HL-60/S4 treated with phorbol 12-myristate 13-acetate at 8.2 ng/mL for 4 days and 3 days (cell line): ENCODE data around the gene CD1D.
"Not testable (repeated sequence)": the region's sequence is repeated elsewhere in the genome, so short reads cannot be mapped to it uniquely, and the experiment has no call there.

Experiments
- in situ Hi-C: fragments of 300-500 bp; cut with MboI; formaldehyde crosslinking; loops from 2 replicates; pipeline ENCODE4 v1.15.0; 2022; ENCODE audit warnings: low sequenced_read_pairs

CD1D gene

DNA sequence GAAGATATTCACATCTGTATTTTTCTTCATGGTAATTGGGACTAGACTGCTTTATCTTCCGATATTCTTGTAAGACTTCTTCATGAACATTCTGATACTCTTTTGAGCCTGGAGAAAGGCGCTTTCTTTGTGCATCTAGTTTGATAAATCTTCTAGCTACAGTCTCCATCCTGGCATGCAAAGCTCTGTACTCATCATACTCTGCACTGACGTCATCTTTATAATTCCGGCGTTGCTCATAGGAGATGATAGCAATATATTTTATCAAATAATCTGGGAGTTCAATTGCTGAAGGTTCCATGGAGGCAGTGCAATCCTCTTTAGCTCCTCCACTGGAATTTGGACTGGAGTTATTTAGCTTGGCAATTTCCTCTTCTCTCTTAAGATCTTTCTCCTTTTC is 4.8 kb upstream of the CD1D start:
- in situ Hi-C loops: not testable (repeated sequence)

- in situ Hi-C loops: no loop called here
These were observed 4.3 kb upstream of the CD1D start for GRCh38 chr1:158176399-158176798.

DNA sequence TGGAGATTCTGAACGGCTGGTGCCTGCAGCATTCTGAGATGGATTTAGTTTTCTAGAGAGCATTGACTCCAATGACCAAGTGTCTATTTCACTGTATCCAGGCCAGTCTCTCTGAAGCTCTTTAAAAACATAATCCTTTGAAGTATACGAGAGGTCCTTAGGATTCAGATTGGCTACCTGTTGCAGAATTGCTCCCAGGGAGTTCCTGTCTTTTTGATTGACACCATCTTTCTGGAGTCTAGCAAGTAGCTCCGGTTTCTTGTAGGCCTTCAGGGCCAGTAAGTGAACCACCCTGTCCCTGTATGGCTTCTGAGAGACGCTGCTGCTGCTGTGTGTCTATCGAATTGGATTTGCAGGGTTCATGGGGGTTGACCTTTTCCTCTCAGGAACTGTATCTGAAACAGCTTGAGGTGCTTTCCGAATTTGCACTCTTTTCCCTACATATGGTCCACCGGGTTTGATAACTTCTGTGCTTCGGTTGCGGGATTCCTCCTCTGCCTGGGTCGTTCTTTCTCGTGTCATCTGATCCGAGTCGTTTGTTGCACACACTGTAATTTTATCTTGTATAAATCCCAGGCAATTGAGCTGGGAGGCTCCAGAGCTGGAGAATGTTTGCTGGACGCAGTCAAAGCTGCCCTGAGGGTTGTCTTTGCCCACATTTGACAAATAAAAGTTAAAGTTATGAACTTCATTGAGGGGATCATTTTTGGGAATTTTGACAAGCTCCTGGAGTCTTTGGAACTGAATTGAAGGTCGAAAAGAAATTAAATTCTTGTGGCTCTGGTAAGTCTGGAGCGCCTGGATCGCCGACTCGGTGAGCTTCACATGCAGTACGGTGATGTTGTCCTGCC is 3.6 kb upstream of the CD1D start:
- in situ Hi-C loops: not testable (repeated sequence)

DNA sequence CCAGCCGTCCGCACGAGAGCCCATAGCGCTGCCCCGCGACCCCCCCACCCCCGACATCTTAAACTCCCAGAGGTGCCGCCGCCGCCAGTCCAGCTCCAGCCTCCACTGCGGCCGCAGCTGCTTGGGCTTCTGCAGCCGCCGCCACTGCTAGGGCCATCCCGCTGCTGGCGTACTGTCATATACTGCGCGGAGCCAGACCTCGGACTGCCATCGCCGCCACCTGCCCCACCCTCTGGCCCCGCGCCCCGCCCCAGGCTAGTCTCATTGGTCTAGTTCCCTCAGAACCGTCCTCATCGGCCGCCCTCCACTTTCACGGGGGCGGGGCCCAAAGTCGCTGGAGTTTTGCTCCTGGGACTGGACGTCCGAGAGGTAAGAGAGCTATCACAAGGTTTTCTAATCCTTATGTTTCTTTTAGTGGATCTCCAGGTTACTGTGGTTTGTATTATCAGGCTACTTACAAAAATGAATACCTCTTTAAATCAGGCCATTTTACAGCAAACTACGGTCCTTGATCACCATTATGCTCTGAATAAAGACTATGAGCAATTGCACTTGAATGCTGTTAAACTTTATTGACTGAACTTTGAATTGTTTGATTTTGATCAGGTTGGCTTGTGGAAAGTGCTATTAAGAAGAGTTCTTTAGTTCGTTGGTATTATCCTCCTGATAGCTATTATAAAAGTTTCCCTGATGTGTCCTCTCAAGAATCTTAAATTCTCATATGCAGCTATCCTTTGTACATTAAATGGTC is 2.8 kb upstream of the CD1D start:
- in situ Hi-C loops: no loop called here

GRCh38 chr1:158179301-158180041 is 1.2 kb upstream of the CD1D start:
- in situ Hi-C loops: no loop called here

DNA sequence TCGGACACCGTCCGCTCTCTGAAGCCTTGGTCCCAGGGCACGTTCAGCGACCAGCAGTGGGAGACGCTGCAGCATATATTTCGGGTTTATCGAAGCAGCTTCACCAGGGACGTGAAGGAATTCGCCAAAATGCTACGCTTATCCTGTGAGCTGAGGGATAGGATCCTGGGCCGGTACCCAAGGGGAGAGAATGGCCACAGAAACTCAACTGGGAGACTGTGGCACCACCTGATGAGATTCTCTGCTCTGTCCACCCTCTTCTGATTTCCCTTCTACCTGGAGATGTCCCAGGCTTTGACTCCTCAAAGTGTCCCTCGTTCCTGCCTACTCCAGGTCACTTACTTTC is 855 bp downstream of the CD1D start:
- in situ Hi-C loops: no loop called here

DNA sequence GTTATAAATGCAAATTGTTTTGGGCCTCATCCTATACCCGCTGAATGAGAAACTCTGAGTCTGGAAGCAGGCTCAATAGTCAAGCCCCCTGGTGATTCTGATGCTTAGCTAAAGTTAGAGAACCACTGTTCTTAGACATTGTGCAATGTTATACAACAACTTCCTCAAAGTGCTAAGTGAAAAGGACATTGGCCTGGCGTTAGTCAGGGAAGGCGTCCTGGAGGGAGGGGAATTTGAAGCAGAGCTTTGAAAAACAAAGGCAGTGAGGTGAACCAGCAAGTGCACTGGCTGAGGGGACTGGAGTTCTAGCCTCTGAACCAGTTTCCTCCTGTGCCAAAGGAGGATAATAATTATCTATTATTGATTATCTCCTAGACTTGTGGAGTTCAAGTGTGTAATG is 5.1 kb downstream of the CD1D start:
- in situ Hi-C loops: no loop called here

- in situ Hi-C loops: no loop called here
These were observed 5.5 kb downstream of the CD1D start for GRCh38 chr1:158186180-158186579.

- in situ Hi-C loops: no loop called here
These were observed 7.9 kb downstream of the CD1D start for GRCh38 chr1:158188611-158189010.

- in situ Hi-C loops: no loop called here
These were observed 8.9 kb downstream of the CD1D start for GRCh38 chr1:158189624-158190023.

- in situ Hi-C loops: no loop called here
These were observed 10.6 kb downstream of the CD1D start for GRCh38 chr1:158191299-158191698.

DNA sequence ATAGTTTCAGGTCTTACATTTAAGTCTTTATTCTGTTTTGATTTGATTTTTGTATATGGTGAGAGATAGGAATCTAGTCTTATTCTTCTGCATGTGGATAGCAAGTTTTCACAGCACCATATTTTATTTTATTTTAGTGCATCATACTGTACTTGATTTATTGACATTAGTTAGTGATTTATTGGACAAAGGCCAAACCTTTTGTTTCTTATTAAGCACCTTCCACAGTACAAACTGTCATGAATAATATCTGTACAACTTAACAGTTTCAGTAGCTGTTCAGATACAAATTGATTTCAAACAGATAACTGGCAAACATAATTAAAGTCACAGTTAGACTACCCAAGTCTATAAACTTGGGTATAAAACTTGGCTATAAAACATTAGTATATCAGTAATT is 15.8 kb downstream of the CD1D start:
- in situ Hi-C loops: no loop called here

DNA sequence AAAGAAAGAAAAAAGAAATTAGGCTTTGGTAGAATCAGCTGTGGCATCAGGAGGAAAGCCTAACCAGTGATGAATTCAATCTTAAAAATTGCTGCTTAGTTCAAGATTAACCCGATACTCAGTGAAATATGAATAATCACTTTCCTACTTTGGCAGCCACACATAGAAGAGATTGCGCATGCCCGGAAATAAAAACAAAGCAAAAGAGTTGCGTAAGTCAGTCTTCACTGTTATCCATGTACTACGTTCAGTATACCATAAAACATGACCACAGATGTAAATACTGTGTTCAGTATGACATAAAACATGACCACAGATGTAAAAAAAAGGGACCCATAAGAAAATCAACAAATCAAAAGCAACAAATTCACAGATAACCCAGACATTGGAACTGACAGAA is 19.2 kb downstream of the CD1D start:
- in situ Hi-C loops: no loop called here

- in situ Hi-C loops: no loop called here
These were observed 19.8 kb downstream of the CD1D start for GRCh38 chr1:158200527-158200926.

GRCh38 chr1:158203693-158204457 is 23.2 kb downstream of the CD1D start:
- in situ Hi-C loops: no loop called here

GRCh38 chr1:158204458-158204827 is 23.7 kb downstream of the CD1D start:
- in situ Hi-C loops: no loop called here

GRCh38 chr1:158208586-158209116 is 28.0 kb downstream of the CD1D start:
- in situ Hi-C loops: no loop called here

- in situ Hi-C loops: no loop called here
These were observed 31.6 kb downstream of the CD1D start for GRCh38 chr1:158212320-158212719.

DNA sequence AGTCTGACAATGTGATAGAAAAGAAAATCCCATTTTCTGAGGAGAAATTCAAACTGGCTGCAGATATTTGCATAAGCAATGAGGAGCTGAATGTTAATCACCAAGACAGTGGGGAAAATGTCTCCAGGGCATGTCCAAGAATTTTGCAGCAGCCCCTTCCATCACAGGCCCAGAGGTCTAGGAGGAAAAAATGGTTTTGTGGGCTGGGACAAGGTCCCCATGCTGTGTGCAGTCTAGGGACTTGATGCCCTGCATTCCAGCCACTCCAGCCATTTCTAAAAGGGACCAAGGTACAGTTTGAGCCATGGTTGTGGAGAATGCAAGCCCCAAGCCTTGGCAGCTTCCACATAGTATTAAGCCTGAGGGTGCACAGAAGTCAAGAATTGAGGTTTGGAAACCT is 42.8 kb downstream of the CD1D start:
- in situ Hi-C loops: not testable (repeated sequence)

DNA sequence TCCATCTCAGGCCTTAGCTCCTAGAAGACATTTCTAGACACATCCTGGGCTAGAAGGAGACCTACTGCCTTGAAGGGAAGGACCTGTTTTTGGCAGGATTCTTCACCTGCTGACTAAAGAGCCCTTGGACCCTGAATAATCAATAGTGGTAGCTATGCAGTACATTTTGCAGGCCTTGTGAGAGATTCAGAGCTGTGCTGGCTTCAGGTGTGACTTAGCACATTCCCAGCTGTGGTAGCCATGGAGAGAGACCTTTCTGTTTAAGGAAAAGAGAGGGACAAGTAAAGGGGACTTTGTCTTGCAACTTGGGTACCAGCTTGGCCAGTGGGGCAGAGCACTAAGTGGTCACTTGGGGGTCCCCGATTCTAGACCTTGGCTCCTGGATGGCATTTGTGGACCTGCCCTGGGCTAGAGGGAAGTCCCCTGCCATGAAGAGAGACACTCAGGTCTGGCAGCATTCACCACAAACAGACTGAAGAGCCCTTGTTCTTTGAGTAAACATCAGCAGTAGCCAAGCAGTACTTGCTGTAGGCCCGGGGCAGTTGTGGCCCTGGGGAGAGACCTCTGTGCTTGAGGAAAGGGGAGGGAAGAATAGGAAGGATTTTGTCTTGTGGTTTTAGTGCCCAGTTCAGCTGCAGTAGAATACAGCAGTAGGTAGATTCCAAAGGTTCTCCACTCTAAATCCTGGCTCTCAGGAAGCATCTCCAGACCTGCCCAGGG is 47.4 kb downstream of the CD1D start:
- in situ Hi-C loops: no loop called here
